Skeletal muscle tissue (tissue), 4 donors: ENCODE measurements around the gene GALNT11. TPM values are rescaled to one million over a fixed set of nuclear protein-coding genes. Genes with fewer than 3 reads are reported as not detected.
"Not testable (repeated sequence)": the region's sequence is repeated elsewhere in the genome, so short reads cannot be mapped to it uniquely, and the experiment has no call there.

Source experiments
- H3K27ac ChIP-seq: one replicate; pipeline ENCODE4 v1.7.0; 2013; ENCODE audit warnings: mild to moderate bottlenecking, low read depth, low read length, inconsistent platforms
- H3K27me3 ChIP-seq, 3 donors: one replicate each; pipeline ENCODE4 v1.7.0; 2013; ENCODE audit warnings: low read length in 3 of 3; ENCODE audit not compliant: control insufficient read depth in 3 of 3, insufficient read depth in 3 of 3
- H3K36me3 ChIP-seq, 3 donors: one replicate each; pipeline ENCODE4 v1.7.0; 2013; ENCODE audit warnings: low read length in 3 of 3; ENCODE audit not compliant: control insufficient read depth in 3 of 3, insufficient read depth in 3 of 3
- H3K4me1 ChIP-seq, 3 donors: one replicate each; pipeline ENCODE4 v1.7.0; 2013; ENCODE audit warnings: low read length in 3 of 3, mild to moderate bottlenecking in 3 of 3; ENCODE audit not compliant: control insufficient read depth in 3 of 3, insufficient read depth in 3 of 3
- H3K4me3 ChIP-seq, 3 donors: one replicate each; pipeline ENCODE4 v1.7.0; 2013; ENCODE audit warnings: low read length in 3 of 3
- H3K9ac ChIP-seq, 3 donors: one replicate each; pipeline ENCODE4 v1.7.0; 2013; ENCODE audit warnings: low read length in 3 of 3, mild to moderate bottlenecking in 3 of 3, moderate library complexity in 2 of 3, low read depth in 1 of 3
- H3K9me3 ChIP-seq, 3 donors: one replicate each; pipeline ENCODE4 v1.7.0; 2013; ENCODE audit warnings: low read length in 3 of 3; ENCODE audit not compliant: control insufficient read depth in 3 of 3
- total RNA-seq: library from RNA; depleted of rRNA; stranded (reverse); fragments of >200 nt; gene quantifications from one replicate; pipeline ENCODE4 v1.2.3, GENCODE V29; 2014
- donor health status: Osteomylitis.

The GALNT11 gene
- total RNA-seq, 1 donor from 2014 or later: 19.8 TPM

DNA sequence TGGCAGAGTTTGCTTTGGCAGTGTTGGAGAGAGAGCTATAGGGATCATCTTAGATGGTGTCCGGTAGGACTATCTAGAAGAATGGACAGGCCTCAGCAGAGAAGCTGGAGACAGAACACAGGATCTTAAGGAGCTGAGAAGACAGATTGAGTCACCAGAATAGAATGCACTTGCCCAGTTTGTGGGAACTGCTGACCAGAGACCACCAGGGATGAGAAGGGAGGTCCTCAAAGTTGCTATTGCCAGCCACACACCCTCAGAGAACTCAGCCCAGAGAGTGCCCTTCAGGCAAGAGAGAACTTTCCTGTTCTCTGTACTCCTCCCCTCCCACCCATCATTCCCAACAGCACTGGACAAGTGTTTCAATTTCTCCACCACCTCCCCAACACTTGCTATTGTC is 25.3 kb upstream of the GALNT11 start:
- H3K27me3 ChIP-seq: peaks cover 2 to 4% (median 3%) of the 10 kb centered on the region in 3 donors
- H3K27ac ChIP-seq: no peak overlapping the region
- no peak overlapping the region for H3K4me3 ChIP-seq
- no peak overlapping the region for H3K9ac ChIP-seq
- H3K9me3 ChIP-seq: no peaks in the 10 kb centered on the region
- no peaks in the 10 kb centered on the region for H3K36me3 ChIP-seq
- H3K4me1 ChIP-seq: no peaks in the 10 kb centered on the region

DNA sequence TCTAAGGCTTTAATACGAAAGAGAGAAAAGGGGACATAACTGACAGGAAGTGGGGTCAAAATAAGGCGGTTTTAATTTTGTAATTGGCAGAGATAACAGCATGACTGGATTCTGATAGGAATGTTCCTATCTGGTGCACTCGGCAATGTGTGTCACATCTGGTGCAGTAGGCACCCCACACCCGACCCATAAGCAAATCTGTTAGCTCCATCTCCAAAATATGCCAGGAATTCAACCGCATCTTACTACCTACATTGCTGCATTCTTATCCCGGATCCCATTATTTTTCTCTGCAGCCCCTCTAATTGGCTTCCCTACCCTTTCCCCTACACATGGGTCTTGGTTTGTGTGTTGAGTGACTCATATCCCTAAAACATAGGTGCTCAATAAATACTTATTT is 19.1 kb upstream of the GALNT11 start:
- no peaks in the 10 kb centered on the region for H3K36me3 ChIP-seq
- no peaks in the 10 kb centered on the region for H3K4me1 ChIP-seq
- no peak overlapping the region for H3K27ac ChIP-seq
- no peaks in the 10 kb centered on the region for H3K9me3 ChIP-seq
- peaks cover 2 to 4% (median 2%) of the 10 kb centered on the region in 3 donors for H3K27me3 ChIP-seq
- no peak overlapping the region for H3K4me3 ChIP-seq
- no peak overlapping the region for H3K9ac ChIP-seq

DNA sequence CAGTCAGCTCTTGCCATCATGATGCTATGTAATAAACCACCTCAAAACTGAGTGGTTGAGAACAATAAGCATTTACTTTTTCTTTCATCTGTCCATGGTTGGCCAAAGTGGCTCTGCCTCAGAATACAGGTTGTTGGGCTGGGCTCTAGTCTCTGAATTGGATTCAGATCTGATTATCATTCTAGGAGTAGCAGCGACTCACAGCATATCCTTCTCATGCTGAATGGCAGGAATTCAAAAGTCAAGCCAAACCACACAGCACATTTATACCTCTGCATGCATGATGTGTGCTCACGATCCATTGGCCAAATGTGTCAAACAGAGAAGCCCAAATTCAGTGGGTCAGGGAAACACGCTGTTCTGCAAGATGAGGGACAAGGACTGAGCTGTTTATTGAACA is 13.6 kb upstream of the GALNT11 start:
- no peaks in the 10 kb centered on the region for H3K9me3 ChIP-seq
- no peaks in the 10 kb centered on the region for H3K4me1 ChIP-seq
- H3K27ac ChIP-seq: no peak overlapping the region

DNA sequence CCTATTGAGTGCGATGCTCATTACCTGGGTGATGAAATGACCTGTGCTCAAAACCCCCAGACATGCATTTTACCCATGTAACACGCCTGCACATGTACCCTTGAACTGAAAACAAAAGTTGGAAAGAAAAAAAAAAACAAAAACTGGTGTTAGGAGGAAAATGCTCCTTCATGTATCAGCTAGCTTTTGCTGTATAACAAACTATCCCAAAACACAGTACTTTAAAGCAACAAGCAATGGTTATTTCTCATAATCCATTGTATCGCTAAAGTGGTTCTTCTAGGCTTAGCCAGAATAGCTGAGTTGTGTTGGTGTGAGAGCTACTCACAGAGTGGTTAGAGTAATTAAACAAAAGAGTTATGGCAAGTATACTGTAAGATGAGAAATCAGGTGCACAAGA is 12.2 kb upstream of the GALNT11 start:
- peaks cover 0 to 2% (median 0%) of the 10 kb centered on the region in 3 donors for H3K27me3 ChIP-seq
- H3K36me3 ChIP-seq: no peaks in the 10 kb centered on the region
- H3K9ac ChIP-seq: no peak overlapping the region
- H3K27ac ChIP-seq: no peak overlapping the region
- H3K4me1 ChIP-seq: no peaks in the 10 kb centered on the region
- H3K4me3 ChIP-seq: no peak overlapping the region
- no peaks in the 10 kb centered on the region for H3K9me3 ChIP-seq

More for the DNA sequence above, 13.6 kb upstream of the GALNT11 start:
- H3K9ac ChIP-seq: no peak overlapping the region
- no peak overlapping the region for H3K4me3 ChIP-seq
- H3K27me3 ChIP-seq: peaks cover 0 to 2% (median 0%) of the 10 kb centered on the region in 3 donors
- H3K36me3 ChIP-seq: no peaks in the 10 kb centered on the region

DNA sequence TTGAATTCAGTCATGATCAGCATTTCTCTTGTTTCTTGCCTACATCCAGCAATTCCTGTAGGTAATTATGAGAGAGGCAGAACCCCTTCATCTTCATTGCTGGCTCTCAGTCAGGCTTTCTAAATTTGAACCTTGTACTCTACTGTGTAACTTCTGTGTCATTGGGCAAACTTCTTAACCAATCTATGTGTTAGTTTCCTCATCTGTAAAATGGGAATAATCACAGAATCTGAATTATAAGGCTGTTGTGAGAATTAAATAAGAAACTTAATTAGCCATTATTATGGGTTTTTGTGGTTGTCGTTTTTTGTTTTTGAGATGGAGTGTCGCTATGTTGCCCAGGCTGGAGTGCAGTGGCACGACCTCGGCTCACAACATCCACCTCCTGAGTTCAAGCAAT is 11.5 kb upstream of the GALNT11 start:
- H3K4me1 ChIP-seq: no peaks in the 10 kb centered on the region
- no peak overlapping the region for H3K27ac ChIP-seq
- no peak overlapping the region for H3K9ac ChIP-seq
- H3K27me3 ChIP-seq: peaks cover 0 to 2% (median 0%) of the 10 kb centered on the region in 3 donors
- H3K4me3 ChIP-seq: no peak overlapping the region
- H3K36me3 ChIP-seq: no peaks in the 10 kb centered on the region
- no peaks in the 10 kb centered on the region for H3K9me3 ChIP-seq

DNA sequence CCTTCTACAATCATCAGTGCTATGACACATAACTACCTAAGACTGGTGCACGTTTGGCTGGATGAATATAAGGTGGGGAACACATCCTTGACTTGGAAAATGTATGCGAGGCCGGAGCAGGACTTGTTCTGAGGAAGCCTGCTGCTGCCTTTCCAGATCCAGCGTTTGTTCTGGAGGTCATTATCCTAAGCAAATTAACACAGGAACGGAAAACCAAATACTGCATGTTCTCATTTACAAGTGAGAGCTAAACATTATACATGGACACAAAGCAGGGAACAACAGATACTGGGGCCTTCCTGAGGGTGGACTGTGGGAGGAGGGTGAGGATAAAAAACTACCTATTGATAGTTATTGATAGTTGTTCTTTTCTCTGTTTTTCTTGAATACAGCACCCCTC is 10.8 kb upstream of the GALNT11 start:
- Histone ChIP-seq H3K27ac (no peak overlapping the region), H3K9ac (no peak overlapping the region), H3K36me3 (no peaks in the 10 kb centered on the region), H3K4me3 (no peak overlapping the region), H3K9me3 (no peaks in the 10 kb centered on the region), H3K27me3 (no peaks in the 10 kb centered on the region), H3K4me1 (no peaks in the 10 kb centered on the region)

DNA sequence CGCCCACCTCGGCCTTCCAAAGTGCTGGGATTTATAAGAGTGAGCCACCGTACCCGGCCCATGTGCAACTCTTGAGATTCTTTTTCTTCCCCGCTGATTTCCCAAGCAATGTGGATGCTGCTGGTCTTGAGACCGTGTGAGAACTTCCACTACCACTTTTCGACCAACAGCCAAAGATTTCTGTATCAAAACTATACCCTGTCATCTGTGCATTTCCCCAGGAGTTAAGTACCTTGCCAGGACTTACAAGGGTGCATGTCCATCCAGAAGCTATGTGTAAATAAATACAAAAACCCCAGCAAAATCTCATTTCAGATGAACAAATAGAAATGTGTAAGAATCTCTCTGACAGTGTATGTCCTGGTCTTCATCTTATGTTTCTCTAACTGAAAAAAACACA is 9.9 kb upstream of the GALNT11 start:
- H3K27me3 ChIP-seq: no peaks in the 10 kb centered on the region
- no peaks in the 10 kb centered on the region for H3K4me1 ChIP-seq
- H3K36me3 ChIP-seq: no peaks in the 10 kb centered on the region
- H3K4me3 ChIP-seq: no peak overlapping the region
- no peak overlapping the region for H3K9ac ChIP-seq
- H3K9me3 ChIP-seq: no peaks in the 10 kb centered on the region
- H3K27ac ChIP-seq: no peak overlapping the region

DNA sequence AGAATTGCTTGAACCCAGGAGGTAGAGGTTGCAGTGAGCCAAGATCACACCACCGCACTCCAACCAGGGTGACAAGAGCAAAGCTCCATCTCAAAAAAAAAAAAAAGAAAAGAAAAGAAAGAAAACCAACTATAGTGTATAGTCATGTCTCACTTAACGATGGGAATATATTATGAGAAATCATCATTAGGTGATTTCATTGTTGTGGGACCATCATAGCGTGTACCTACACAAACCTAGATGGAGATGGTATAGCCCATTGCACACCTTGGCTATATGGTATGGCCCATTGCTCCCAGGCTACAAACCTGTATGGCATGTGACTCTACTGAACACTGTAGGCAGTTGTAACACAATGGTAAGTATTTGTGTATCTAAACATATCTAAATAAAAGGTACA is 8.5 kb upstream of the GALNT11 start:
- H3K27me3 ChIP-seq: no peaks in the 10 kb centered on the region
- H3K9ac ChIP-seq: no peak overlapping the region
- H3K27ac ChIP-seq: no peak overlapping the region
- H3K4me3 ChIP-seq: no peak overlapping the region
- no peaks in the 10 kb centered on the region for H3K4me1 ChIP-seq
- no peaks in the 10 kb centered on the region for H3K9me3 ChIP-seq
- H3K36me3 ChIP-seq: no peaks in the 10 kb centered on the region

DNA sequence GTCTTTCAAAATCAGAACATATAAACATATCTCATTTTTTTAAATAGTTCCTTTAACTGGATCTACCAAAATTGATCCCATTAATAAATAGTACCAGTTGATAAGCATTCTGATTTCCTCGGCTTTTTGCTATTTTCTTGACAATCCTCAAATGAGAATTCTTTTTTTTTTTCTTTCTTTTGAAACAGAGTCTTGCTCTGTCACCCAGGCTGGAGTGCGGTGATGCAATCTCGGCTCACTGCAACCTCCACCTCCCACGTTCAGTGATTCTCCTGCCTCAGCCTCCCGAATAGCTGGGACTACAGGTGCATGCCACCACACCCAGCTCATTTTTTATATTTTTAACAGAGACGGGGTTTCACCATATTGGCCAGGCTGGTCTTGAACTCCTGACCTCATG is 7.8 kb upstream of the GALNT11 start:
- H3K36me3 ChIP-seq, H3K4me1 ChIP-seq, H3K9ac ChIP-seq, H3K4me3 ChIP-seq, H3K27ac ChIP-seq, H3K9me3 ChIP-seq, H3K27me3 ChIP-seq: not testable (repeated sequence)

DNA sequence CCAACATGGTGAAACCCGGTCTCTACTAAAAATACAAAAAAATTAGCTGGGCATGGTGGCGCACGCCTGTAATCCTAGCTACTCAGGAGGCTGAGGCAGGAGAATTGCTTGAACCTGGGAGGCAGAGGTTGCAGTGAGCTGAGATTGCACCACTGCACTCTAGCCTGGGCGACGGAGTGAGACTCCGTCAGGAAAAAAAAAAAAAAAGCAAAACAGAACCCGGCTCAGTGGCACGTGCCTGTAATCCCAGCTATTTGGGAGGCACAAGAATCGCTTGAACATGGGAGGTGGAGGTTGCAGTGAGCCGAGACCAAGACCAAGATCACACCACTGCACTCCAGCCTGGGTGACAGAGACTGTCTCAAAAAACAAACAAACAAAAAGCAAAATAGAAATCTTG is 3.7 kb upstream of the GALNT11 start:
- not testable (repeated sequence) for H3K9me3 ChIP-seq, H3K27ac ChIP-seq, H3K4me3 ChIP-seq, H3K36me3 ChIP-seq, H3K27me3 ChIP-seq, H3K9ac ChIP-seq
- H3K4me1 ChIP-seq: peaks cover 6 to 10% (median 7%) of the 10 kb centered on the region in 3 donors
